ENCODE results near the gene CYP4V2.
"Not testable (repeated sequence)": the region's sequence is repeated elsewhere in the genome, so short reads cannot be mapped to it uniquely, and the experiment has no call there.

The CYP4V2 gene

DNA sequence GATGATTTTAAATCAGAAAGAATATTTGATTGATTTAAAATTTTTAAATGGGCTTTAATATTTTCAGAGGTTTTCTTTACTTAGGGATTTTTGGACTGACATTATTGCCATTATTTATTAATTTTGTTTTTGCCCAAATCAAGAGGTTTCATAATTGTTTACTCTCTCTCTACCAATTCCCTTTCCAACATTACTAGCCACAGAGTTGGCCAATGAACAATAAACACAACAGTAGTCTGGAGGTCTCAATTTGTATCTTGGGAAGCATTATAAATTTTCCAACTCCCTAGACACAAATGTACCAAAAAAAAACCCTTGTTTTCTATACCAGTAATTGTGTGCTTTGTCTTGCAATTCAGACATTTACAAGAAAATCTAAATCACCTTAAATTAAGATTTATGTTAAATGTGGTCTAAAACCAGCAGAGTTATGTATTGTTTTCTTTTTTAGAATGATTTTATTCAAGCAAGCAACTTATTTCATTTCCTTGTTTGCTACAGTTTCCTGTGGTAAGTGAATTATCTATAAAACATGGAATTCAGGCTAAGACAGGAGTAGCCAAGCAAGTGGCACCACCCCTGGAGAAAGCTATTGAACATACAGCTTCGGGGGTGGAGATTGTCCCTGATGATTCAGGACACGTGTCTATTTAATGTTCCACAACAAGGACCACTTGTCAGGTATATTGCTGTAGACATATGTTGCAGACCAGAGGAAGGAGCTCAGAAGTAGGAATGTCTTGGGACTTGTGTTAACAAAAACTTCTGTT lies 36.6 kb downstream of the CYP4V2 start:
- DNase-seq (ENCODE audit: low read depth in 2 of 3, low spot score in 2 of 3) = no peak

DNA sequence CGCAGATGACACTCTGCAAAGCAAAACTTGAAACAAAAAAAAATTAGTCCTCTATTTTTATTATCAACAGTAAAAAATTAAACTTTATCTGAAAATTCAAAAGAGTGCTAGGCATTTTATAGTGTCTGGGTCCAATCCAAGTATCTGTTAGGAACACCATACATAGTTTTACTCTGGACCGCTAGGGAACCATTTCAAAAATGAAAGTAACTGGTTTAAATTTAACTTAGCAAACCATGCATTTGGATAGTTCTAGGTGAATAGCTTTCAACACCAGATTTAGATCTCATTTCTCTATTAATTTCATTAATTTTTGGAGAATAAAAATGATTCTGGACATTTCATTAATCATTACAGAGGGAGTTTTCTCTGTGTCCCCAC lies 37.1 kb downstream of the CYP4V2 start:
- no peak for DNase-seq (ENCODE audit: low read depth in 2 of 3, low spot score in 2 of 3)

- DNase-seq (ENCODE audit: low read depth in 2 of 3, low spot score in 2 of 3) = no peak
These were observed 43.0 kb downstream of the CYP4V2 start for GRCh38 chr4:186234367-186234766.

- no peak for DNase-seq (ENCODE audit: low read depth in 2 of 3, low spot score in 2 of 3)
These were observed 44.8 kb downstream of the CYP4V2 start for GRCh38 chr4:186236126-186236525.

DNA sequence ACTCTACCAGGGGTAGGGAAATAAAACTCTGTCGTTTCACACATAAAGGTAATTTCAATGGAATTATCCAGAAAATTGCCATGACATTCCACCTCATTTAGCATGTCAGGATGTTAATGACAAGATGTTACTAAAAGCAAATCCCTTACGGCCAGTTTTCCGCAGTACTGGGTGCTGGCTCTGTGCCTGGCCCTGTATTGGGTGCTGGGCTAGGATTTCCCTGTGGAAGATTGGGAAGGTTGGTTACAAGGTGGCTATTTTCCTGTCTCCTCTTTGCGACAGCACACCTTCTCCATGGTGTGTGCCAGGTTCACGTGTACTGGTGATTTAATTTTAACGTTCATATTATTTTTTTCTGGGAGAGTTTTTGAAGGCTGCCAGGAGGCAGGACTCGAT lies 49.1 kb downstream of the CYP4V2 start:
- no peak for DNase-seq (ENCODE audit: low read depth in 2 of 3, low spot score in 2 of 3)

GRCh38 chr4:186240848-186241491 lies 49.6 kb downstream of the CYP4V2 start:
- DNase-seq (ENCODE audit: low read depth in 2 of 3, low spot score in 2 of 3) = no peak

DNA sequence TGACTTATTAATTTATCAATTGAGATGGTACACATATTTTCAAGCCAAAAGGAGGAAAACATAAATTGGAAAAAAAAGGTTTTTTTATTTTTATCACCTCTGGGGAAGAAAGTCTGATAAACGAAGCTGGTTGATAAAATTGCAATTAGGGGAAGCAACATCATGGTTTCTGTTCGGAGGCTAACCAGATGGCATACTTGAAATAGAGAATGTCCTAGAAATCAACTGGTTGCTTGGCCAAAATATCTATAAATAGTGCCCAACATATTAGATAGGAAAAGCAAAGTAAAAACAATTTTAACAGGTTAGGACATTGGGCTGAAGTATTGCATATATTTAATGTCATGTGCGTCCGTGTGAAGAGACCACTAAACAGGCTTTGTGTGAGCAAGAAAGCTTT lies 50.2 kb downstream of the CYP4V2 start:
- no peak for DNase-seq (ENCODE audit: low read depth in 2 of 3, low spot score in 2 of 3)

DNA sequence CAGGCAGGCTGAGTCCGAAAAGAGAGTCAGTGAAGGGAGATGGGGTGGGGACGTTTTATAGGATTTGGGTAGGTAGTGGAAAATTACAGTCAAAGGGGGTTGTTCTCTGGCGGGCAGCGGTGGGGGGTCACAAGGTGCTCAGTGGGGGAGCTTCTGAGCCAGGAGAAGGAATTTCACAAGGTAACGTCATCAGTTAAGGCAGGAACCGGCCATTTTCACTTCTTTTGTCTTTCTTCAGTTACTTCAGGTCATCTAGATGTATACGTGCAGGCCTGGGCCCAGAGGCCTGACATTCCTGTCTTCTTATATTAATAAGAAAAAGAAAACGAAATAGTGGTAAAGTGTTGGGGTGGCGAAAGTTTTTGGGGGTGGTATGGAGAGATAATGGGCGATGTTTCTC lies 50.7 kb downstream of the CYP4V2 start:
- not testable (repeated sequence) for DNase-seq (ENCODE audit: low read depth in 2 of 3, low spot score in 2 of 3)

GRCh38 chr4:186243331-186243730 lies 52.0 kb downstream of the CYP4V2 start:
- no peak for DNase-seq (ENCODE audit: low read depth in 2 of 3, low spot score in 2 of 3)

- no peak for DNase-seq (ENCODE audit: low read depth in 2 of 3, low spot score in 2 of 3)
These were observed 53.5 kb downstream of the CYP4V2 start for GRCh38 chr4:186244835-186245234.

DNA sequence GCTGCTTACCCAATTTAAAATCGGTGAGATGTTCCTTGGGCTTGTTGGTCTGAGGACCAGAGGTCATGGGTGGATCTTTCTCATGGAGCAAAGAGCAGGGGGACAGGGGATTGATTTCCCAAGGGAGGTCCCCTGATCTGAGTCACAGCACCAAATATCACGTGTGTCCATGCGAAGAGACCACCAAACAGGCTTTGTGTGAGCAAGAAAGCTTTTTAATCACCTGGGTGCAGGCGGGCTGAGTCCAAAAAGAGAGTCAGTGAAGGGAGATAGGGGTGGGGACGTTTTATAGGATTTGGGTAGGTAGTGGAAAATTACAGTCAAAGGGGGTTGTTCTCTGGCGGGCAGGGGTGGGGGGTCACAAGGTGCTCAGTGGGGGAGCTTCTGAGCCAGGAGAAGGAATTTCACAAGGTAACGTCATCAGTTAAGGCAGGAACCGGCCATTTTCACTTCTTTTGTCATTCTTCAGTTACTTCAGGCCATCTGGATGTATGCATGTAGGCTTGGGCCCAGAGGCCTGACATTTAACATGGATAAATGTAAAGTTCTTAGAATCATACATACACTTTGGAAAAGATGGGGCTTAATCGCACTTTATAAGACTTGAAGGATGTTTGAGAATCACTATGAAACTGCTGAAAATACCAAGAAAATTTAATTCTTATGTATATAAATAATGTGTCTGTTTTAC lies 55.8 kb downstream of the CYP4V2 start:
- DNase-seq (ENCODE audit: low read depth in 2 of 3, low spot score in 2 of 3) = not testable (repeated sequence)

DNA sequence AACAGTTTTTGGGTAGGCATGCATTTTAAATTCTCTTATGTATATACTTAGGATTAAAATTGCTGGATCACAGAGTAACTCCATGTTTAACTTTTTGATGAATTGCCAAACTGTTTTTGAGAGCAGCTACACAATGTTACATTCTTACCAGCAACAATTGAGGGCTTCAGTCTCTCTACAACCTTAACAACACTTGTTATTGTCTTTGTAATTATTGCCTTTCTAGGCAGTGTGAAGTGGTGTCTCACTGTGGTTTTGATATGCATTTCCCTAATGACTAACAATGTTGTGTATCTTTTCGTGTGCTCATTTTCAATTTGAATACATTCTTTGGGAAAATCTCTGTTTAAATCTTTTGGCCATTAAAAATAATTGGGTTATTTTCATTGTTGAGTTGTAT lies 57.3 kb downstream of the CYP4V2 start:
- DNase-seq (ENCODE audit: low read depth in 2 of 3, low spot score in 2 of 3) = no peak

DNA sequence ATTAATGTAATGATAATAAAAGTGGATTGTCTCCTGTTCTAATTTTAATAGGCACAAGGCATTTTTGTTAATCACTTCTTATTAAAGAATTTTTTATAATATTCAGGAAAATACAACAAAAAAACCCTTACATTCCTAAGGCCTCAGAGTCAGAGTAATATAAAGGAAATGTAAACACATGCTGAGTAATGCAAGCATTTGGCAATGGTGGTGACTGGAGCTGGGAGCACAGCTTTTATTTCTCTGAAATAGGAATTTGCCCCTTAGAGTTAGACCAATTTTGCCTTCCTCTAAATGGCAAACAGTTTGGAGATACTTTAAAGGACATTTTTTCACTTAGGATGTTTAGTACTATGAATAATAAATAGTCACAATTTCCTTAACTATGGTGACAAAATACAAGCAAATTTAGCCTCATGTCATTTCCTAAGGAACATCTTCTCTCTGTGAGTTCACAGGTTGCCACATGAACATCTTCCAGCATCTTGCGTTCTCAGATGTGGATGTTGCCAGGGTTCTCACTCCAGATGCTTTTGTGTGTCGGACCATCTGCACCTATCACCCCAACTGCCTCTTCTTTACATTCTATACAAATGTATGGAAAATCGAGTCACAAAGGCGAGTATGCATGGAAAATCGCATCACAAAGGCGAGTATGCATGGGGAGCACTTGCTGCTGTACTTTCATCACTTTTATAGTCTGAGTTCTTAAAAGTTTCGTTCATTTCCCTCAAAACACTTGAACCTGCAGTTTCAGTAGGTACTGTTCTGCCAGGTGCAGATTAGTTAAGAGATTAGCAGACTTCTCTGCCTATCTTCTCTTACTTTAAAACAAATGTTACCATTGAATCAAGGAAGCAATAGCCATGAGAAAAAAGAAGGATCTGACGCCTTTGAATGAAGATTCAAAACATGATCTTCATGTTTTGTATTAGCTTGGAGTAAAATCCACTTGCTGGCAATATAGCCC lies 58.7 kb downstream of the CYP4V2 start:
- DNase-seq (ENCODE audit: low read depth in 2 of 3, low spot score in 2 of 3) = no peak

GRCh38 chr4:186250760-186251159 lies 59.4 kb downstream of the CYP4V2 start:
- no peak for DNase-seq (ENCODE audit: low read depth in 2 of 3, low spot score in 2 of 3)

DNA sequence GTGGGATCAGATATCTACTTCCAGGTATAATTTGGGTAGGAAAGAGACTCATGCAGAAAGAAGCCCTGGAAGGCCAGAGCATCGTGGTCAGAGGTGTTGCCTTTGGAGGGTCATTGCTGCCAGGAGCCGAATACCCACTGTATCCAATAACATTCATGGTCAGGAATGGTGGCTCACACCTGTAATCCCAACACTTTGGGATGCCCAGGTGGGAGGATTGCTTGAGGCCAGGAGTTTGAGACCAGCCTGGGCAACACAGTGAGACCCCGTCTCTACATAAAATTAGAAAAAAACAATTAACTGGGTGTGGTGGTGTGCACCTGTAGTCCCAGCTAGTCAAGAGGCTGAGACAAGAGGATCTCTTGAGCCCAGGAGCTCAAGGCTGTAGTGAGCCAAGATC lies 63.8 kb downstream of the CYP4V2 start:
- DNase-seq (ENCODE audit: low read depth in 2 of 3, low spot score in 2 of 3) = no peak

DNA sequence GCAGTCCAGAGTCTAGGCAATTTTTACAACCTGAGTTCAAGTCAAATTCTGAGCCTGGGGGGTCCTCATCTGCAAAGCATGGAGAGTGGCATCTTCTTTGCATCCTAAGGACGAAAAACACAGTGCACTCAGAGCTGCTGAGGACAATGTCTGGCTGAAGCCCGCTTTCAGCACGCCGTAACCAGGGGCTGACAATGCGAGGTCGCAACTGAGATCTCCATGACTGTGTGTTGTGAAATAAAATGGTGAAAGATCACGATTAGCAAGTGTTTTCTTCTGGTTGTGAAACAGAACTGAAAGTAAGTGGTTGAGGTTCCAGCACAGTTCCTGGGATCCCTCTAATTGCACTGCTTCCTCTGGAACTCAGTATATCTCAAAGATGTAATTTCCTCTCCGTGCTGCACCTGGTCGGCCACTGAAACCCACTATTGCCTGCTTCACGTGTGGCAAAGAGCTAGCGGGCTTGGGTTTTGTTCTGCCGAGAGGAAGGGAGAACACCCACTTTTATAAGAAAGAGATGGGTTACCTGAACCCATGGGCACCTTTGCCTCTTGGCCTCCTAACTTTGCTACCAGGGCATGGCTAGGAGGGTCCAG lies 66.9 kb downstream of the CYP4V2 start:
- DNase-seq (ENCODE audit: low read depth in 2 of 3, low spot score in 2 of 3) = no peak

DNA sequence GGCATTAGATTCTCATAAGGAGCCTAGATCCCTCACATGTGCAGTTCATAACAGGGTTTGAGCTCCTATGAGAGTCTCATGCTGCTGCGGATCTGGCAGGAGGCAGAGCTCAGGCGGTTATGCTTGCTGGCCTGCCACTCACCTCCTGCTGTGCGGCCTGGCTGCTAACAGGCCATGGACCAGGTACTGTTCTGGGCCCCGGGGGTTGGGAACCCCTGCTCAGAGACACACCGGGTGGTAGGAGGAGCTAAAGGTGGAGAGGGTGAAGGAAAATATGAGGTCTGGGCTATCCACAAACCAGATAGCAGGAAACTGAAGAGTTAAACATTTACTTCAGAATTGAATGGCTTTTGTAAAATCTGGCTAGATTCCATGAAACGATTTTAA lies 68.7 kb downstream of the CYP4V2 start:
- DNase-seq (ENCODE audit: low read depth in 2 of 3, low spot score in 2 of 3) = no peak

Measured in activated CD8-positive, alpha-beta memory T cell treated with anti-CD3 and anti-CD28 coated beads for 48 hours (primary cell).